ENCODE data around the gene PTTG1IP. TPM values are rescaled to one million over a fixed set of nuclear protein-coding genes. Genes with fewer than 3 reads are reported as not detected.

The PTTG1IP gene
- total and polyA plus RNA-seq, 2 of the 4 experiments (the other 2 are of a cell fraction) = 167 to 194 TPM

DNA sequence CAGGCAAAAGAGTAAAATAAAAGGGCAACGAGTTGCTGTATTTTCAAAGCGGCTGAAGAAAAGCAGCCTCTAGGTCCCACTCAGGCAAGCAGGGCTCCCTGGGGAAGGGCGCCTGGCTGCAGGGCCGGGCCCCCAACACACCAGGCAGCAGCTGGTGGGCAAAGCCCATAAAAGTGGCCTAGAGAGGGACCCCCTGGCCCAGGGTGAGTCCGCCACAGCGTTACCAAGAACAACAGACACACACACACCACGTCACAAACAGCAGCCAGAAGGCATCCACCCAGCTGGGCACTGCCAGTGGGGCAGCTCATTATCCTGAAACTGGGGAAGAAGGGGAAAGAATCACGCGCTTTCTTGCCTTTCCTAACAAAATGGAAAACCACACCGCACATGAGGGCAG, 60.3 kb downstream of the PTTG1IP start:
- POLR2A ChIA-PET (ENCODE audit: unreplicated experiment) = no interaction called here
- H2BK5ac ChIP-seq (ENCODE audit: low read depth, low read length, poor library complexity, severe bottlenecking) = no peak overlapping the region
- H4K8ac ChIP-seq (ENCODE audit: low read depth in 2 of 2, low read length in 2 of 2) = no peak overlapping the region
- peaks cover 78% of the 10 kb centered on the region for H4K20me1 ChIP-seq (ENCODE audit: insufficient read depth, low read length)
- no peak overlapping the region for H4K5ac ChIP-seq (ENCODE audit: low read depth, low read length)
- no peak overlapping the region for H3K4ac ChIP-seq (ENCODE audit: low read depth, low read length)
- no peaks in the 10 kb centered on the region for H3K9me3 ChIP-seq (ENCODE audit: control insufficient read depth, insufficient read depth, low read length)
- no peak overlapping the region for H2AK9ac ChIP-seq (replicated peaks; ENCODE audit: low read depth, low read length, poor library complexity)
- TF ChIP-seq RCOR1 (IDR thresholded peaks at IDR 0.05; ENCODE audit: insufficient replicate concordance, low read length) = no peak
- TF ChIP-seq SMC3 (IDR thresholded peaks at IDR 0.05; ENCODE audit: low read depth, low read length) = no peak
- no peak for TF ChIP-seq MXI1 (IDR thresholded peaks at IDR 0.05; ENCODE audit: borderline replicate concordance, low read depth, low read length)
- TF ChIP-seq, protein P1, sequence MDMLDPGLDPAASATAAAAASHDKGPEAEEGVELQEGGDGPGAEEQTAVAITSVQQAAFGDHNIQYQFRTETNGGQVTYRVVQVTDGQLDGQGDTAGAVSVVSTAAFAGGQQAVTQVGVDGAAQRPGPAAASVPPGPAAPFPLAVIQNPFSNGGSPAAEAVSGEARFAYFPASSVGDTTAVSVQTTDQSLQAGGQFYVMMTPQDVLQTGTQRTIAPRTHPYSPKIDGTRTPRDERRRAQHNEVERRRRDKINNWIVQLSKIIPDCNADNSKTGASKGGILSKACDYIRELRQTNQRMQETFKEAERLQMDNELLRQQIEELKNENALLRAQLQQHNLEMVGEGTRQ (IDR thresholded peaks at IDR 0.05; ENCODE audit: low read depth, low read length) = no peak
- TF ChIP-seq FOS (IDR thresholded peaks at IDR 0.05; ENCODE audit: low read depth, low read length) = no peak
- TF ChIP-seq MAZ (IDR thresholded peaks at IDR 0.05; ENCODE audit: borderline replicate concordance, low read depth, low read length) = no peak
- TF ChIP-seq, protein P2, sequence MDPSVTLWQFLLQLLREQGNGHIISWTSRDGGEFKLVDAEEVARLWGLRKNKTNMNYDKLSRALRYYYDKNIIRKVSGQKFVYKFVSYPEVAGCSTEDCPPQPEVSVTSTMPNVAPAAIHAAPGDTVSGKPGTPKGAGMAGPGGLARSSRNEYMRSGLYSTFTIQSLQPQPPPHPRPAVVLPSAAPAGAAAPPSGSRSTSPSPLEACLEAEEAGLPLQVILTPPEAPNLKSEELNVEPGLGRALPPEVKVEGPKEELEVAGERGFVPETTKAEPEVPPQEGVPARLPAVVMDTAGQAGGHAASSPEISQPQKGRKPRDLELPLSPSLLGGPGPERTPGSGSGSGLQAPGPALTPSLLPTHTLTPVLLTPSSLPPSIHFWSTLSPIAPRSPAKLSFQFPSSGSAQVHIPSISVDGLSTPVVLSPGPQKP (IDR thresholded peaks at IDR 0.05; ENCODE audit: borderline replicate concordance, low read depth, low read length) = no peak
- TF ChIP-seq RAD21 (IDR thresholded peaks at IDR 0.05; ENCODE audit: low read length) = no peak
- no peak for TF ChIP-seq CHD1 (IDR thresholded peaks at IDR 0.05; ENCODE audit: low read depth, low read length)
- no peak for TF ChIP-seq MAFK (IDR thresholded peaks at IDR 0.05; ENCODE audit: low read depth, low read length)
- no peak for TF ChIP-seq CEBPB (IDR thresholded peaks at IDR 0.05; ENCODE audit: low read depth, low read length)
- TF ChIP-seq, protein P3, sequence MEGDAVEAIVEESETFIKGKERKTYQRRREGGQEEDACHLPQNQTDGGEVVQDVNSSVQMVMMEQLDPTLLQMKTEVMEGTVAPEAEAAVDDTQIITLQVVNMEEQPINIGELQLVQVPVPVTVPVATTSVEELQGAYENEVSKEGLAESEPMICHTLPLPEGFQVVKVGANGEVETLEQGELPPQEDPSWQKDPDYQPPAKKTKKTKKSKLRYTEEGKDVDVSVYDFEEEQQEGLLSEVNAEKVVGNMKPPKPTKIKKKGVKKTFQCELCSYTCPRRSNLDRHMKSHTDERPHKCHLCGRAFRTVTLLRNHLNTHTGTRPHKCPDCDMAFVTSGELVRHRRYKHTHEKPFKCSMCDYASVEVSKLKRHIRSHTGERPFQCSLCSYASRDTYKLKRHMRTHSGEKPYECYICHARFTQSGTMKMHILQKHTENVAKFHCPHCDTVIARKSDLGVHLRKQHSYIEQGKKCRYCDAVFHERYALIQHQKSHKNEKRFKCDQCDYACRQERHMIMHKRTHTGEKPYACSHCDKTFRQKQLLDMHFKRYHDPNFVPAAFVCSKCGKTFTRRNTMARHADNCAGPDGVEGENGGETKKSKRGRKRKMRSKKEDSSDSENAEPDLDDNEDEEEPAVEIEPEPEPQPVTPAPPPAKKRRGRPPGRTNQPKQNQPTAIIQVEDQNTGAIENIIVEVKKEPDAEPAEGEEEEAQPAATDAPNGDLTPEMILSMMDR (conservative IDR thresholded peaks at IDR 0.05; ENCODE audit: low read depth, low read length) = no peak
- TF ChIP-seq RFX5 (IDR thresholded peaks at IDR 0.05; ENCODE audit: low read depth, low read length) = no peak
- TF ChIP-seq BHLHE40 (IDR thresholded peaks at IDR 0.05; ENCODE audit: low read depth, low read length) = no peak
- TF ChIP-seq POLR2A (IDR thresholded peaks at IDR 0.05; ENCODE audit: low read depth, low read length) = no peak
- no peak for TF ChIP-seq NFE2L2 (IDR thresholded peaks at IDR 0.05; ENCODE audit: low read depth, low read length)
- H3K79me1 ChIP-seq (ENCODE audit: low read depth in 1 of 2, low read length in 2 of 2) = peaks cover 37 to 86% of the 10 kb centered on the region in 2 experiments
- H2BK20ac ChIP-seq (ENCODE audit: low read depth, low read length) = no peak overlapping the region
- dilution Hi-C loops (cut with HindIII; ENCODE audit: low sequenced_read_pairs, unreplicated experiment) = no loop called here
- peaks cover 11% of the 10 kb centered on the region for H3K9me1 ChIP-seq (ENCODE audit: insufficient read depth, low read length)
- H2BK120ac ChIP-seq (ENCODE audit: low read depth, low read length) = no peak overlapping the region
- in situ Hi-C loops (cut with MboI; ENCODE audit: low sequenced_read_pairs) = loop anchor here (25.0 kb wide), 1 partner anchor 299 kb away; no protein-coding TSS in a partner anchor
- no peak for DNase-seq
- peaks cover 7% of the 10 kb centered on the region; the same call in 1 of the 2 replicates for H3K4me1 ChIP-seq (ENCODE audit: control insufficient read depth, insufficient read depth, low read length)
- H3K18ac ChIP-seq (ENCODE audit: low read depth, low read length) = no peak overlapping the region
- H3K4me3 ChIP-seq (ENCODE audit: insufficient read depth, low read depth, low read length) = no peak overlapping the region
- H3K23ac ChIP-seq (ENCODE audit: low read depth, low read length) = no peak overlapping the region
- 100% methylated on average over 4 of the region's 10 CpGs; no CpG with 5 or more reads in 1 of the 2 experiments for WGBS, 2 experiments (ENCODE audit: extremely low coverage in 2 of 2, insufficient read length in 1 of 2)
- H2AFZ ChIP-seq (replicated peaks; ENCODE audit: low read length, poor library complexity) = peak overlapping the region; percentile 15
- no peak overlapping the region for H3K14ac ChIP-seq (replicated peaks; ENCODE audit: low read depth, low read length)
- CTCF ChIA-PET = no interaction called here
- BruUV-seq (replicated peaks) = no TSS peak
- no peak overlapping the region for H2AK5ac ChIP-seq (ENCODE audit: low read depth, low read length)
- no peaks in the 10 kb centered on the region for H3K27me3 ChIP-seq (ENCODE audit: control insufficient read depth, insufficient read depth, low read length)
- H2BK15ac ChIP-seq (ENCODE audit: low read depth, low read length) = no peak overlapping the region
- no peak overlapping the region for H3K27ac ChIP-seq (ENCODE audit: insufficient read depth, low read length)
- no peak overlapping the region for H3K9ac ChIP-seq (ENCODE audit: low read depth, low read length)
- H3K36me3 ChIP-seq (ENCODE audit: control insufficient read depth, insufficient read depth, low read length) = peaks cover 32% of the 10 kb centered on the region
- no peak overlapping the region for H3K4me2 ChIP-seq (ENCODE audit: low read depth, low read length)
- intact Hi-C loops (cut with micrococcal nuclease) = no loop called here
- no peak for ATAC-seq (ENCODE audit: low read depth)
- H3K56ac ChIP-seq (ENCODE audit: extremely low read depth, insufficient read depth, low read length) = no peak overlapping the region
- no peak overlapping the region for H4K91ac ChIP-seq (ENCODE audit: insufficient read depth, low read depth, low read length)

Measured in IMR-90 (cell line).